CD4-positive, alpha-beta T cell treated with Interleukin-1 beta for 1 hour (primary cell): ENCODE results near the gene SCAMP5.

ENCODE experiments used
- DNase-seq, 2 donors: peaks; one replicate each; pipeline ENCODE4 v3.0.0-alpha.2; 2020 to 2022

The SCAMP5 gene

GRCh38 chr15:75048394-75048793 lies 53.0 kb downstream of the SCAMP5 start:
- no peak for DNase-seq

GRCh38 chr15:75049392-75049791 lies 54.0 kb downstream of the SCAMP5 start:
- DNase-seq = no peak

DNA sequence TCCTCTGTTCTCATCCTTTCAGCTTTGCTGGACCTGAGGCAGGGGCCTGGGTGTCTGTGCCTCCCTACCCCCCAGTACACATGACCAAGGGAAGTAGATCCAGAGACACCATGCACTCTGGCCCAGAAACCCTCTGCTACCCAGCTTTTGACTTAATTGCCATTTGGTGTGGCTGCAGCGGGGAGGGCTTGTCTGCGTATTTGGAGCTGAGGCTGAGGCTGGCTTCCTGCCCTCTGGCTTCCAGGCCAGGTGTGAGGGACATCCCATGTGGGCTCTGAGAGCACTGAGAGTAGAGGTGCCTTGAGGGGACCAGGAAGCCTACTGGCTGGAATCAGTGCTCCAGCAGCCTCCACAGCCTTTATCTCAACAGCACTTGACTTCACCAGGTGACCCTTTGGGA lies 54.9 kb downstream of the SCAMP5 start:
- DNase-seq = no peak

DNA sequence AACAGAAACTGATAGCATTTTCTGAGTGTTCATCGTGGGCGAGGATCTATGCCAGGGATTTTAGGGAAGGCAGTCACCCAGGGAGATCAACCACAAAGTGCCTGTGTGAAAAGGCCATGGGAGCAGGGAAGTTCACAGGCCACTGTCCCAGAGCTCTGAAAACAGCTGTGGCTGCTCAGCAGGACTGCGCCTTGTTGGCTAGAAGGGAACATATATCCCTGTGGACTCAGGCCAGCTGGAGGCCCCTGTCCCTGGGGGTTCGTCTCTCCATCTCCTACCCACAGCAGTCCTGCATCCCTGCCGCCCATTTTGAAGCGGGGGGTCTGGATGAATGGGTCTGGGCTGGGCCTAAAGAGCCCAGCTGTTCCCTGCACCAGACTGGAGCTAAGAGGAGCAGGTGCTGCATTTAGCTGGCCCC lies 55.8 kb downstream of the SCAMP5 start:
- no peak for DNase-seq

DNA sequence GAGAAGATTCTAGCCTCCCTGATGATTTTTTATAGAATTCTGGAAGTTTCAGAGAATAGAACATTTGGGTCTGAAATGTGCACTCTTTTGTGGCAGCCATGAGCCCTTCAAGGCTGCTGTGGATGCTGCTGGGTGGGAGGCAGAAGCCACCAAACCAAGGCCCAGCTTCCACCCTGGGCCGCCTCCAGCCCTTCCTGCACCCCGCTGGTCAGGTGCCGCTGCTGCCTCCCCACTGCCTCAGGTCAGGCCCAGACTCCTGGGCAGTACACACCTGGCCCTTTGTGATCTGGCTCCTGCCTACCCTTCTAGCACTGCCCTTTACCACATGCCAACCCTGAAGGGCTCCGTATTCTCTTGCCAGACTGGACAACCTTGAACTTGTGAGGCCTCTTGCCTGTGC lies 56.3 kb downstream of the SCAMP5 start:
- DNase-seq = no peak

- no peak for DNase-seq
Measured at GRCh38 chr15:75052972-75053747, 57.8 kb downstream of the SCAMP5 start.

- no peak for DNase-seq
Measured at GRCh38 chr15:75053748-75054125, 58.4 kb downstream of the SCAMP5 start.

DNA sequence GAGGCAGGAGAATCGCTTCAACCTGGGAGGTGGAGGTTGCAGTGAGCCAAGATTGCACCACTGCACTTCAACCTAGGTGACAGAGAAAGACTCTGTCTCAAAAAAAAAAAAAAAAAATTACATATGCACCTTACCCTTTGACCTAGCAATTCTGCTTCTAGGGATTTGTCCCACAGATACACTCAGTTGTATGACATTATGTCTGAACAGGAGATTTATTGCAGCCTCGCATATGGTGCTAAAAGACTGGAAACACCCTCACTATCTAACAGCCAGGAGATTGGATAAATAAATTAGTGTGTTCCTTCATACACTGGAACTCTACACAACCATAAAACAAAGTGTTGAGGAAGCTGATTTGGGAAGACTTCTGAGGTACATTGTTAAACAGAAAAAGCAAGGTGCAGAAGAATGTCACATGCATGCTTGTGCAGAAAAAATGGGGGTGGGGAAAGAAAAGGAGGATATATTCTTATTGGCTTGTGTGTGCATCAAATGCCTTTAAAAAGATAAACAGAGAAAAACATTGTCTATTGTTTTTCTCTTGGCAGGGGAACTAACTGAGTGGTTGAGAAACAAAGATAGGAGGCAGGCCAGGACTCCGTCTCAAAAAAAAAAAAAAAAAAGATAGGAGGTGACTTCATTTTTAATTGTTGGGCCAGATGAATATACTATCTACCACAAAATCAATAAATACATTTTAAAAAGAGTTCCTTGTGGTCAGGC lies 59.0 kb downstream of the SCAMP5 start:
- DNase-seq = no peak

GRCh38 chr15:75056036-75056435 lies 60.7 kb downstream of the SCAMP5 start:
- no peak for DNase-seq

DNA sequence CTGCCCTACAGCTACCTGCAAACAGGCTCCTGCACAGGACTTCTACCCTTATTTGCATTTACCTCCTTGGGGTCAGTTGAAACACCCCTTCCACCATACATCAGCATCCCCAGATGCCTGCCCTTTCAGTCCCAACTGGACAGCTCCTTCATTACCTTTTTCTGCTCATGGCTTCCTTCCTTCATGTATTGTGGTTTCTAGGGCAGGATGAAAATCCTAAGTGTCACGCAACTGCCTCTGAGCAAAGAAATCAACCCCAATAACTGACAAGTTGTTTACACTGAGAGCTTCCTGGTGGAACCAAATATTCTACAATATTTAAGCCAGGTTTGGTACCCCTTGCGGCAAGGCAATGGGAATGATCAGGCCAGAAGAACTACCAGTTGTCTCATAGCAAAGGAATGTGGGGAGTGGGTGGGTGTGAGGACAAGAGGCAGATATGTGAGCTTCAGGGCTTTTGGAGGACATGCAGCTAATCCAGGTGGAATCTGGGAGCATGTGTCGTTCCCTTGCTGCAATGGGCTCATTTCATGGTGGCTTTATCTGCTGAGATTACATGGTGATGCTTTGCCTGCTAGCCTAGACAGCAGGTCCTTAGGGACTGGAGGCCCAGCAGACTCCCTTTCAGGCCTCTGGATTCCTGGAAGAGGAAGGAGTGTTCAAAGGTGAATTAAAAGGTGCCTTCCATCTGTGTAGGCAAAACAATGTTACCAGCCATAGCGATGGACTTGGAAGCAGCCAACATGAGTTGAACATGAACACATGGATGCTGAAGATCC lies 63.0 kb downstream of the SCAMP5 start:
- DNase-seq = no peak

- DNase-seq = no peak
Measured at GRCh38 chr15:75059607-75060006, 64.2 kb downstream of the SCAMP5 start.

DNA sequence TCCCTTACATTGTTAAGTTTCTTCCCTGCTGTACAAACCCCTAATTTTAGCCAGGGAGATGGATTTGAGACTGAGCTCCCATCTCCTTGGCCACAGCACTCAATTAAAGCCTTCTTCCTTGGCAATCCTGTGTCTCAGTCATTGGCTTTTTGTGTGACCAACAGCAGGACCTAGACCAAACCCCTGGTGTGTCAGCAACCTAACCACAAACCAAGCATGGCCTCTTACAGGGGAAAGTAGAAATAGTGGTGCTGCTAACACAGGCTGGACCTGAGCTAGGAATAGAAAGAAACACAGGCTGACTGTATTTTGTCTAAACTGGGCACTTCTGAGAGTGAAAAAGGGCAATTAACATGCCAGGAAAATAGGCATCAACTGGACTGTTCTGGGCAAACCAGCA lies 65.9 kb downstream of the SCAMP5 start:
- DNase-seq = peak in 1 of 2 donors; percentile 36

DNA sequence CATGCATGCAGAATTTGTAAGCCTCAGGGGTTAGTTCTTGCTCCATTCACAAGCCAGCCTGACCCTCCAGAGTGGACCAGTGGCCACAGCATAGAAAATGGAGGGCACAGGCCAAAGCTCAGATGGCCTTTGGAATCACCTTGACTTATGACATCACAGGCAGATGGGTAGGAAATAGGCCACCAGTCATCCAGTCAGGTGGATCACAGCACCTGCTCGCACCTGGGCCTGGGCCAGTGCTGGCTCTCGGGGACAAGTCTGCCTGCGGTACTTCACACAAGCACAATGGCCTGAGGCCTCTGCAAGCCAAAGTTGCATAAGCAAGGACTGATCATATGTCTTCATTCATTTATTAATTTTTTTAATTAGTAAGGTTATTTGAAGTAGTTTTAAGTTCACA lies 67.3 kb downstream of the SCAMP5 start:
- DNase-seq = no peak

GRCh38 chr15:75063338-75063737 lies 68.0 kb downstream of the SCAMP5 start:
- no peak for DNase-seq

DNA sequence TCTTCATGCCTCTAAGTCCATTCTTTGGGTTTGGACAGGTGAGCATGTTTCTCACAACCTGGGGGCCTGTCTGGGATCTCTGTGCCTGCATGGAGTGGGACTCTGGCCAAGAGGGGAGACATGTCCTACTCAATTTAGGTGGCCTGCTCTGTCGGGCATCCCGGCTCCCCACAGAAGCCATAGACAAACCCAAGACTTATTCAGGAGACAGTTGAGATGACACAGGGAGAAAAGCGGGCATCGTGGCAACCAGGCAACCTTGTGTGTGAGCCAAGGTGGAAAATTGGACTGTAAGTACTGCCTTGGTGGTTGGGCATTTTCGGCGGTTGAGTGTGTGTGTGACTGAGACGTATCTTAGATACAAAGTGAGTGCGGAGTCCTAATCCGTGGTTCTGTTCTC lies 68.5 kb downstream of the SCAMP5 start:
- DNase-seq = no peak

GRCh38 chr15:75064846-75065245 lies 69.5 kb downstream of the SCAMP5 start:
- no peak for DNase-seq

GRCh38 chr15:75065467-75065850 lies 70.1 kb downstream of the SCAMP5 start:
- DNase-seq = no peak

GRCh38 chr15:75065851-75066509 lies 70.6 kb downstream of the SCAMP5 start:
- DNase-seq = no peak

GRCh38 chr15:75067123-75067830 lies 71.9 kb downstream of the SCAMP5 start:
- DNase-seq = peak; percentile 31 to 59

GRCh38 chr15:75068748-75069147 lies 73.4 kb downstream of the SCAMP5 start:
- DNase-seq = no peak

- peak; percentile 15 to 75 for DNase-seq
Measured at GRCh38 chr15:75069301-75069925, 74.0 kb downstream of the SCAMP5 start.

GRCh38 chr15:75070674-75071073 lies 75.3 kb downstream of the SCAMP5 start:
- no peak for DNase-seq
